BE2C (cell line): Measurements from ENCODE around the gene ITGA1.

Experiments used
- DNase-seq: peaks from one replicate; pipeline ENCODE4 v3.0.0-alpha.2; 2020
- H3K27me3 ChIP-seq: fragments of 250-450 bp; sonication (Bioruptor Pico); 2 replicates; pipeline ENCODE4 v1.5.1; 2020; ENCODE audit warnings: mild to moderate bottlenecking
- H3K36me3 ChIP-seq: fragments of 250-450 bp; sonication (Bioruptor Pico); 2 replicates; pipeline ENCODE4 v1.5.1; 2020; ENCODE audit warnings: mild to moderate bottlenecking
- H3K4me1 ChIP-seq: fragments of 250-450 bp; sonication (Bioruptor Pico); 2 replicates; pipeline ENCODE4 v1.5.1; 2020
- H3K4me3 ChIP-seq: 2 replicates; pipeline ENCODE4 v1.5.1; 2011; ENCODE audit warnings: low read depth, low read length
- H3K9me3 ChIP-seq: fragments of 250-450 bp; sonication (Bioruptor Pico); 2 replicates; pipeline ENCODE4 v1.5.1; 2020
- TF ChIP-seq, protein P1 (sequence below): IDR thresholded peaks from 2 replicates; pipeline ENCODE4 v1.5.1; 2012; ENCODE audit warnings: mild to moderate bottlenecking, low read depth, low read length

Gene ITGA1

DNA sequence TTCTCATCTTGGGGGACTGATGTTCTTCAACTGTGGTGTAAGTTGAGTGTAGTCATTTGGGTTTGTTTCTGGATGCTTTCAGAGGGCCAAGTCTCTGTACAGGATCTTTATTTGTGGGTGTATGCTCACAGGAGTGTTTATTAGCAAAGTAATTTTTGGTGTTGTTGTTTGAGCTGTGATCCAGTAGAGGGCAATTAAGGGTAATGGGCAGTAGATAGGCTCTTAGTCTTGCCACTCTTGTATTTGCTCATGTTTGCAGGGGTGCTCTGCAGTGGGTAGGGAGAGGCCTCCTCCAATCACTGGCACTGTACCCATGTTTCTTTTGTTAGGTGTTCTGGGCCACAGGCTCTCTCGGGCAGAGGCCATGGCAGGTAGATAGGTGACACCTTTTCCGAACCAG lies 155.6 kb downstream of the ITGA1 start:
- TF ChIP-seq, protein P1, sequence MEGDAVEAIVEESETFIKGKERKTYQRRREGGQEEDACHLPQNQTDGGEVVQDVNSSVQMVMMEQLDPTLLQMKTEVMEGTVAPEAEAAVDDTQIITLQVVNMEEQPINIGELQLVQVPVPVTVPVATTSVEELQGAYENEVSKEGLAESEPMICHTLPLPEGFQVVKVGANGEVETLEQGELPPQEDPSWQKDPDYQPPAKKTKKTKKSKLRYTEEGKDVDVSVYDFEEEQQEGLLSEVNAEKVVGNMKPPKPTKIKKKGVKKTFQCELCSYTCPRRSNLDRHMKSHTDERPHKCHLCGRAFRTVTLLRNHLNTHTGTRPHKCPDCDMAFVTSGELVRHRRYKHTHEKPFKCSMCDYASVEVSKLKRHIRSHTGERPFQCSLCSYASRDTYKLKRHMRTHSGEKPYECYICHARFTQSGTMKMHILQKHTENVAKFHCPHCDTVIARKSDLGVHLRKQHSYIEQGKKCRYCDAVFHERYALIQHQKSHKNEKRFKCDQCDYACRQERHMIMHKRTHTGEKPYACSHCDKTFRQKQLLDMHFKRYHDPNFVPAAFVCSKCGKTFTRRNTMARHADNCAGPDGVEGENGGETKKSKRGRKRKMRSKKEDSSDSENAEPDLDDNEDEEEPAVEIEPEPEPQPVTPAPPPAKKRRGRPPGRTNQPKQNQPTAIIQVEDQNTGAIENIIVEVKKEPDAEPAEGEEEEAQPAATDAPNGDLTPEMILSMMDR, result 0 out of 2 replicates have a peak, but pooled peaks have one; percentile 16
- no peaks in the 10 kb centered on the region for H3K9me3 ChIP-seq
- DNase-seq, result no peak
- no peaks in the 10 kb centered on the region for H3K36me3 ChIP-seq
- H3K4me1 ChIP-seq, result peaks cover 15% of the 10 kb centered on the region; the same call in 1 of the 2 replicates
- H3K27me3 ChIP-seq, result no peaks in the 10 kb centered on the region
- no peak overlapping the region for H3K4me3 ChIP-seq

DNA sequence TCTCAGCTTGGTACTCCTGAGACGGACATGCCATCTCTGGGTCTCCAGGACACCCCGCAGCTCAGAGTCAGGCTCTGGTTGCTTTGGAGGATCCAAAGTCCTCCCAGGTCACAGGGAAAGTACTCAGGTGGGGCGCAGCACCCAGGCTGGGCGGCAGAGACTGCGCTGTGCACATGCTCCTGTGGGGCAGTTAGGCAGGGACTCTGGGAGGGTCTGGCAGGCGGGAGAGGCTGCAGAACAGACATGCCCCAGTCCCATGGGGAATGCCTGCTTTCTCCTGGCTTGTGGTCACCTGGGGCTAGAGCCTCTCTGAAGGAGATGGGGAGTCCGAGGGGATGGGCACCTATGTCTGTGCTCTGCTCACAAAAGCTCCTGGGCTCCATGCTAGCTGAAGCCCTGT lies 156.1 kb downstream of the ITGA1 start:
- TF ChIP-seq, protein P1, result no peak
- Histone ChIP-seq H3K36me3 (no peaks in the 10 kb centered on the region), H3K4me3 (no peak overlapping the region), H3K9me3 (no peaks in the 10 kb centered on the region), H3K4me1 (peaks cover 15% of the 10 kb centered on the region; the same call in 1 of the 2 replicates), H3K27me3 (no peaks in the 10 kb centered on the region)
- DNase-seq, result peak; percentile 28

DNA sequence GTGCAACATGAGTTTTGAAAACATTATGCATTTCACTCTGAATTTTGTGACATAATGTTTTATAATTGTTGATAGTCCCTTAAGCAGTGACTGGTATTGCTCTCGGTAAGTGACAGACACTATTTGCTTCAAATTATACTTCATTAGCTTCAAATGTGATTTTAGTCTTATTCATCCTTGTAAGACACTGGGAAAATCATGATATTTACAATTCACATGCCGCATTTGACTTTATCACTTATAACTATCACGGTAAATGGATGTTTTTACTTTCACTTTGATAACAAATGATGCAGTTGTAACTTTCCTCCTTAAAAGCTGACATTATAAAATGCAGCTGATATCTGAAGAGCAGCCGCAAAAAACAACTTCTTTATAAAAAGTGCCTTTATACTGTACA lies 157.3 kb downstream of the ITGA1 start:
- DNase-seq, result no peak

DNA sequence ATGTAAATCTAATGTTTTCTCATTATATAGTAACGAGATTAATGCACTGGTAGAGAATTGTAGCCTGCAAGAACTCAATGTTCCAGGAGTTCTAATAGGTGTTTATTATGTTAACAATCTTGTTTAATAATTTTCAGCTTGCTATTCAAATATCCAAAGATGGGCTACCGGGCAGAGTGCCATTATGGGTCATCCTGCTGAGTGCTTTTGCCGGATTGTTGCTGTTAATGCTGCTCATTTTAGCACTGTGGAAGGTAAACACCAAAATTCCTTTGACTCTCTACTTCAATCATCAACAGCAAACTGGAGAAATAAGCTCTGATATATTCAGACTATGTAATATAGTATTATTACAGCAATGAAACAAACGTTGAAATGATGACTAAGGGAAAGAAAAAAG lies 159.5 kb downstream of the ITGA1 start:
- TF ChIP-seq, protein P1, result no peak

More for the DNA sequence above, 157.3 kb downstream of the ITGA1 start:
- no peaks in the 10 kb centered on the region for H3K9me3 ChIP-seq
- TF ChIP-seq, protein P1, result no peak
- peaks cover 15% of the 10 kb centered on the region; the same call in 1 of the 2 replicates for H3K4me1 ChIP-seq
- no peaks in the 10 kb centered on the region for H3K27me3 ChIP-seq
- no peaks in the 10 kb centered on the region; the same call in 1 of the 2 replicates for H3K36me3 ChIP-seq
- H3K4me3 ChIP-seq, result peak overlapping the region; percentile 54

DNA sequence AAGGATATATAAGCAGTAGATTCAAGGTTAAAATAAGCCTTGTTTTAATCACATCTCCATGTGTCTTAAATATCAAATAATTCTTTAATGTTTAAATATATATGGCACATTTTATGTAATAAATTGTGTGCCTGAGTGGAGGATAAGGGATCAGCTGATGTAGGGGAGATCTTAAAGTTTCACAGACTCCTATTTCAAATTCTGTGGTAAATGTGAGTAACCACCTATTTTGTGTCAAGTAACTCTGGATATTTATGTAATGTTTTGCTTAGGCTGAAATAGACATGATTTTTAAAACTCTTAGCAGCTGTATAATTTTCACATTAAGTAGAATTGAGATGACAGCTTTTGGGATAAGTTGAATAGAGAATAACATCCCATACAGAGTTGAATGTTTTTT lies 160.1 kb downstream of the ITGA1 start:
- no peaks in the 10 kb centered on the region for H3K27me3 ChIP-seq
- no peaks in the 10 kb centered on the region; the same call in 1 of the 2 replicates for H3K36me3 ChIP-seq
- H3K4me1 ChIP-seq, result peaks cover 15% of the 10 kb centered on the region; the same call in 1 of the 2 replicates
- no peak for DNase-seq
- no peaks in the 10 kb centered on the region for H3K9me3 ChIP-seq
- TF ChIP-seq, protein P1, result no peak
- H3K4me3 ChIP-seq, result no peak overlapping the region

More for the DNA sequence above, 159.5 kb downstream of the ITGA1 start:
- H3K27me3 ChIP-seq, result no peaks in the 10 kb centered on the region
- H3K9me3 ChIP-seq, result no peaks in the 10 kb centered on the region
- DNase-seq, result no peak
- peaks cover 15% of the 10 kb centered on the region; the same call in 1 of the 2 replicates for H3K4me1 ChIP-seq
- no peaks in the 10 kb centered on the region; the same call in 1 of the 2 replicates for H3K36me3 ChIP-seq
- H3K4me3 ChIP-seq, result no peak overlapping the region

DNA sequence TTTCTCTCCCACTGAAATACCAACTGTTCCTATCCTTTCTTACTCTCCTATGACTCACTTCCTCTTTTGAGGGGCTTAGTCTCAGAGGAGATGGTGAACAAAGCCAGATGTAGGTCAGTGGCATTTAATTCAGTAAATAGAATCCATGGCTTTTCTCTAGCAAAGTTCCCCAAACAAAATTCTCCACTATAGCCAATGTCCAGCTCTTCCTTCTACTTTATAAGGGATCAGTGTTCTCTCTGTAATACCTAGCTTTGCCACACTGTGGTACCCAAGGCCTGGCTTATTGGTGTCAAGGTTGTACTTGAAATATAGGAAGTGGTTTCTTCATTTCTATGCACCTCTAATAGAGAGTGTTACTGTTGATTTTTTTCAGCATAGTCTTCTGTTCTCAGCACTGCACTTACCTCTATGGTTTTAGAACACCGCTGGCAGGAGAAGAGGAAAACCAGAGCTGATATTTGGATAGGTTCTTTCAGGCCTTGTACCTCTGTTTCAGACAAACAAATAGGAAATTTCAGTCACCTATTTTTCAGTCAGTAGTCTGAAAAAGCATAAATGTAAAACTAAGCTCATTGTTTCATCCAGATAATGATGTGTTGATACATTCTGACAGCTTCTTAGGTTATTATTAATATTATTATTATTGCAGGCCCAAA lies 160.8 kb downstream of the ITGA1 start:
- peak; percentile 63 for DNase-seq
- peaks cover 15% of the 10 kb centered on the region; the same call in 1 of the 2 replicates for H3K4me1 ChIP-seq

More for the DNA sequence above, 160.8 kb downstream of the ITGA1 start:
- Histone ChIP-seq H3K9me3 (no peaks in the 10 kb centered on the region), H3K27me3 (no peaks in the 10 kb centered on the region), H3K36me3 (no peaks in the 10 kb centered on the region; the same call in 1 of the 2 replicates), H3K4me3 (no peak overlapping the region)
- TF ChIP-seq, protein P1, result peak; percentile 81
